Transverse colon (tissue), 4 donors: ENCODE measurements around the gene LYRM7. TPM values are rescaled to one million over a fixed set of nuclear protein-coding genes. Genes with fewer than 3 reads are reported as not detected.

Source experiments
- DNase-seq: peaks from one replicate; pipeline ENCODE4 v3.0.0-alpha.2; 2019
- H3K27ac ChIP-seq, 4 donors: fragments of 200-600 bp; sonication (generic); 2 replicates each; pipeline ENCODE4 v1.5.1; 2016 to 2018; ENCODE audit warnings: inconsistent platforms in 4 of 4
- H3K27me3 ChIP-seq: fragments of 200-600 bp; sonication (generic); 2 replicates; pipeline ENCODE4 v1.5.1; 2017; ENCODE audit warnings: inconsistent platforms
- H3K36me3 ChIP-seq, 4 donors: fragments of 200-600 bp; sonication (generic); 2 replicates each; pipeline ENCODE4 v1.5.1; 2017 to 2019; ENCODE audit warnings: inconsistent platforms in 4 of 4
- H3K4me1 ChIP-seq, 4 donors: fragments of 200-600 bp; sonication (generic); 2 replicates each; pipeline ENCODE4 v1.5.1; 2017 to 2020; ENCODE audit warnings: inconsistent platforms in 4 of 4
- H3K4me3 ChIP-seq, 4 donors: fragments of 200-600 bp; sonication (generic); 1 replicate in 1 of 4; 2 replicates in 3 of 4; pipeline versions ENCODE4 v1.5.1 to v1.6.1; 2017 to 2019; ENCODE audit warnings: inconsistent platforms in 4 of 4
- H3K9me3 ChIP-seq, 2 donors: fragments of 200-600 bp; sonication (generic); 2 replicates each; pipeline ENCODE4 v1.5.1; 2017 to 2019; ENCODE audit warnings: inconsistent platforms in 2 of 2
- EP300 ChIP-seq: sonication (generic); formaldehyde crosslinking; IDR thresholded peaks from one replicate; pipeline ENCODE4 v1.6.1; 2017; ENCODE audit warnings: antibody characterized with exemption, low read depth
- POLR2A ChIP-seq: fragments of 450-650 bp; IDR thresholded peaks from one replicate; pipeline ENCODE4 v1.6.1; 2016; ENCODE audit warnings: antibody characterized with exemption, mild to moderate bottlenecking, moderate library complexity
- POLR2AphosphoS5 ChIP-seq, 3 donors: sonication (generic); formaldehyde crosslinking; IDR thresholded peaks; one replicate each; pipeline ENCODE4 v1.6.1; 2016; ENCODE audit warnings: antibody characterized with exemption in 3 of 3
- WGBS, 2 donors: methylation state at CpG; one replicate each; pipeline ENCODE4 v1.1.5; 2018; ENCODE audit warnings: low coverage in 1 of 2; 5-methylcytosine and 5-hydroxymethylcytosine counted together
- in situ Hi-C, 4 donors: fragments of 200-750 bp; cut with MboI; loops; one replicate each; pipeline versions ENCODE4 v1.15.0 to v1.15.1; 2017; ENCODE audit warnings: low sequenced_read_pairs in 3 of 4, low pct_ligation_motif_present in 1 of 4, low pct_unique_long_range_greater_than_20kb in 1 of 4
- intact Hi-C: fragments of 100-400 bp; cut with DNase I; formaldehyde crosslinking; loops from one replicate; pipeline ENCODE4 v1.15.1; 2023; ENCODE audit warnings: low total_unique reads
- total RNA-seq, 4 donors: library from RNA; depleted of rRNA; stranded (reverse); fragments of >200 nt; gene quantifications; one replicate each; pipeline ENCODE4 v1.1.0, GENCODE V29; 2016
- TF ChIP-seq, protein P1 (sequence below), 5 experiments: fragments of 200-600 bp in 3 of 5; fragments of 450-650 bp in 2 of 5; sonication (generic) in 3 of 5; IDR thresholded peaks; 1 replicate in 2 of 5; 2 replicates in 3 of 5; pipeline ENCODE4 v1.5.1; 2016 to 2017; ENCODE audit warnings: antibody characterized with exemption in 5 of 5, inconsistent platforms in 3 of 5, mild to moderate bottlenecking in 2 of 5, moderate library complexity in 1 of 5

LYRM7 gene
- total RNA-seq, 4 donors from 2014 or later, result 2.0 to 14.6 (median 12.3) TPM

DNA sequence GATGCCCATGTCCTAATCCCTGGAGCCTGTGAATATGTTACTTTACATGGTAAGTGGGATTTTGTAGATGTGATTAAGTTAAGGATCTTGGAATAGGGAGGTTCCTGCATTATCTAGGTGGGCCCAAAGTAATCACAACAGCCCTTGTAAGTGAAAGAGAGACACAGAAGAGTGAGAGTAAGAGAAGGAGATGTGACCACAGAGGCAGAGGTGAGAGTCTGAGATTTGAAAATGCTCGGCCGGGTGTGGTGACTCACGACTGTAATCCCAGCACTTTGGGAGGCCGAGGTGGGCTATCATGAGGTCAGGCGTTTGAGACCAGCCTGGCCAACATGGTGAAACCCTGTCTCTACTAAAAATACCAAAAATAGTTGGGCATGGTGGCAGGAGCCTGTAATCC, 3.1 kb upstream of the LYRM7 start:
- Histone ChIP-seq H3K36me3 (peaks cover 0 to 3% (median 0%) of the 10 kb centered on the region in 4 donors), H3K27ac (no peak overlapping the region), H3K27me3 (no peaks in the 10 kb centered on the region), H3K4me1 (peaks cover 17 to 42% (median 28%) of the 10 kb centered on the region in 4 donors), H3K9me3 (no peaks in the 10 kb centered on the region), H3K4me3 (no peak overlapping the region)
- WGBS, 2 donors, result 78 to 93% methylated on average over 5 of the region's 5 CpGs
- no peak for TF ChIP-seq POLR2AphosphoS5 (IDR thresholded peaks at IDR 0.05)
- TF ChIP-seq, protein P1, sequence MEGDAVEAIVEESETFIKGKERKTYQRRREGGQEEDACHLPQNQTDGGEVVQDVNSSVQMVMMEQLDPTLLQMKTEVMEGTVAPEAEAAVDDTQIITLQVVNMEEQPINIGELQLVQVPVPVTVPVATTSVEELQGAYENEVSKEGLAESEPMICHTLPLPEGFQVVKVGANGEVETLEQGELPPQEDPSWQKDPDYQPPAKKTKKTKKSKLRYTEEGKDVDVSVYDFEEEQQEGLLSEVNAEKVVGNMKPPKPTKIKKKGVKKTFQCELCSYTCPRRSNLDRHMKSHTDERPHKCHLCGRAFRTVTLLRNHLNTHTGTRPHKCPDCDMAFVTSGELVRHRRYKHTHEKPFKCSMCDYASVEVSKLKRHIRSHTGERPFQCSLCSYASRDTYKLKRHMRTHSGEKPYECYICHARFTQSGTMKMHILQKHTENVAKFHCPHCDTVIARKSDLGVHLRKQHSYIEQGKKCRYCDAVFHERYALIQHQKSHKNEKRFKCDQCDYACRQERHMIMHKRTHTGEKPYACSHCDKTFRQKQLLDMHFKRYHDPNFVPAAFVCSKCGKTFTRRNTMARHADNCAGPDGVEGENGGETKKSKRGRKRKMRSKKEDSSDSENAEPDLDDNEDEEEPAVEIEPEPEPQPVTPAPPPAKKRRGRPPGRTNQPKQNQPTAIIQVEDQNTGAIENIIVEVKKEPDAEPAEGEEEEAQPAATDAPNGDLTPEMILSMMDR (IDR thresholded peaks at IDR 0.05), result no peak
- no peak for TF ChIP-seq POLR2A
- TF ChIP-seq EP300, result no peak
- DNase-seq, result no peak
- in situ Hi-C loops (loop anchor here (10.0 to 25.0 kb wide), 6 partner anchors 97 to 247 kb away; partner anchors contain the start of gene CDC42SE2 (in 1 of the 4)), intact Hi-C loops (no loop called here)

DNA sequence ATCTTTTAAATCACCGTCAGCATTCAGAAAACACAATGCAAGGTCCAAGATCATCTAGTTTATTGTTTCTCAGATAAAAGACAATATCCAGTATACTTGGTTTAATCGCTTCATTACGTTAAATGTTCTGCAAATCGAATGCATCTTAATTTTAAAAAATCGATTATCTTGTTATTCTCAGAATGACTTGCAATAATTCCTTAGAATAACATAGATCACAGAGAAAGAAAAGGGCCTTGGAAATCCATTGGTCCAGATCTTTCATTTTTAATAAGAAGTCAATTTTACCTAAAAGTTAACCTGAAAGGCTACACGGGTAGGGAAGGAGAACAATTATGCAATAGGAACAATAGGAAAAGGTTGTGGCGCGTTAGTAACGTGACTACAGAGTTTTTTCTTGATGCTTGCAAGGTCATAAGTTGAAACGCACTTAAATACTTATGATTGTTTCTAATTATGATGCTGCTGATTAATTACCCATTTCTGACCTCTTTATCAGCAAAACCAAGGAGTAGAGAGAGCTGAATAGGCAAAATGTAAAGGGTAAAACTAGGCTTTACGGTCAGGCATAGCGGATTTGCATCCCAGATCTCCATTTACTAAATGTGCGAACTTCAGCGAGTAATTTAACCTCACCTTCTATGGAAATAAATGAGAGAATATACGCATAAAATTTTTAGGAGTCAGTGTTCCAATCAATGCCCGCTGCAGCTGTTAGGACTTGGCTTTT, 769 bp upstream of the LYRM7 start:
- DNase-seq, result no peak
- TF ChIP-seq POLR2A (no peak), POLR2AphosphoS5 (IDR thresholded peaks at IDR 0.05) (no peak), EP300 (no peak)
- TF ChIP-seq, protein P1 (IDR thresholded peaks at IDR 0.05), result no peak
- Histone ChIP-seq H3K27ac (peak overlapping the region; percentile 82 to 89 (median 86)), H3K4me3 (peak overlapping the region; percentile 29 to 77 (median 46)), H3K4me1 (peaks cover 12 to 31% (median 20%) of the 10 kb centered on the region in 4 donors), H3K9me3 (no peaks in the 10 kb centered on the region), H3K36me3 (no peaks in the 10 kb centered on the region), H3K27me3 (no peaks in the 10 kb centered on the region)
- 35 to 41% methylated on average over 14 to 16 of the region's 16 CpGs for WGBS, 2 donors
- in situ Hi-C loops (loop anchor here (10.0 to 25.0 kb wide), 6 partner anchors 95 to 245 kb away; partner anchors contain the start of gene CDC42SE2 (in 1 of the 4)), intact Hi-C loops (no loop called here)

DNA sequence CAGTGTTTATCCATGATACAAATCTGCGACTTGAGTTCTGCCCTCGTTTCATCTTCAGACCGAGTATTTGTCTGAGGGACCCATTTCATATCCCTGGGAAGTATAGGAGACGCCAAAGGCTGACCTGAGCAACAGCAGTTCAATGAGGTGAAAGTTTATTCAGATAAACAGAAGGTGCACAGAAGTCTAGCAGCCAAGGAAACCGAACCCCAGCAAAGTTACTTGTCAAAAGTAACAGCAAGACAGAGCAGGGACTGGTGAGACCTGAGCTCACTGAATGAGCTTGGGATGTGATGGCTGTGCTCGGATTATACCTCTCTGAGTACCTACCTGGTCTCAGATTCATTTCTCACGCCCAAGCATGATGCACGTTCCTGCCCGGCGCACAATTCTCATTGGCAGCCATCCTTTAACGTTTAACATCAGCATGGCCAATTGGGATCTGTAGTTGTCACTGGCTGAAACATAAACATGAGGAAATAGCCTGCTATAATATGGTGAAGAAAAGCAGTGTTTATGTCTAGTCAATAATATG, 599 bp downstream of the LYRM7 start:
- Histone ChIP-seq H3K4me3 (peak overlapping the region; percentile 40 to 77 (median 46)), H3K27ac (peak overlapping the region; percentile 82 to 89 (median 86)), H3K27me3 (no peaks in the 10 kb centered on the region), H3K36me3 (no peaks in the 10 kb centered on the region), H3K4me1 (peaks cover 5 to 21% (median 14%) of the 10 kb centered on the region in 4 donors), H3K9me3 (no peaks in the 10 kb centered on the region)
- peak; percentile 51 for DNase-seq
- TF ChIP-seq, protein P1 (IDR thresholded peaks at IDR 0.05), result peak in 1 of 5 experiments; percentile 1
- TF ChIP-seq EP300 (no peak), POLR2A (no peak), POLR2AphosphoS5 (IDR thresholded peaks at IDR 0.05) (no peak)
- intact Hi-C loops, result no loop called here
- in situ Hi-C loops, result loop anchor here in 2 of 4 donors (25.0 kb wide), 2 partner anchors 216 to 241 kb away; no protein-coding TSS in a partner anchor
- 0 to 3% methylated on average over 2 to 11 of the region's 11 CpGs for WGBS, 2 donors

DNA sequence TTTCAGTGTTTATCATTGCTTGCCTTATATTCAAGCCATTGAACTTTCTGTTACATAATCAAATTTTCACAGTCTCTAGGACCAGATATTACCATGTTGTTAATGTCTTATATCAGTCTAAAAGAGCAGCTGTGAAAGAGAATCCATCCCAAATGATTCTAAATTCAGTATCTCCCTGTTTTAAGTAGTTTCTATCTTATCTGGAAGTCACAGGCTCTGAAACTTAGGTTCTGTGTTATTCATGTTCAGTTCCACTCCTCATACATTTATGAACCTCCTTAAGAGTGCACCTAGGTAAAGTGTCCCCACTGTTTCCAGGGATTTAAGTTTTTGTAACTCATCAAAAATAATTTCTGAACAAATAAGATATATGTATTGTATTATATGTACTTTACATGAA, 9.7 kb downstream of the LYRM7 start:
- peaks cover 0 to 11% (median 1%) of the 10 kb centered on the region in 4 donors for H3K4me1 ChIP-seq
- intact Hi-C loops, result no loop called here
- H3K4me3 ChIP-seq, result no peak overlapping the region
- no peak overlapping the region for H3K27ac ChIP-seq
- no peaks in the 10 kb centered on the region for H3K36me3 ChIP-seq
- H3K9me3 ChIP-seq, result no peaks in the 10 kb centered on the region
- TF ChIP-seq POLR2AphosphoS5 (IDR thresholded peaks at IDR 0.05) (no peak), EP300 (no peak), POLR2A (no peak)
- TF ChIP-seq, protein P1 (IDR thresholded peaks at IDR 0.05), result no peak
- no peaks in the 10 kb centered on the region for H3K27me3 ChIP-seq
- DNase-seq, result no peak
- in situ Hi-C loops, result no loop called here
